ENCODE data around the gene ALMS1.
A peak's percentile ranks its signal among the peaks of the same experiment; 100 is the strongest.
"Not testable (repeated sequence)": the region's sequence is repeated elsewhere in the genome, so short reads cannot be mapped to it uniquely, and the experiment has no call there.

Gene ALMS1

DNA sequence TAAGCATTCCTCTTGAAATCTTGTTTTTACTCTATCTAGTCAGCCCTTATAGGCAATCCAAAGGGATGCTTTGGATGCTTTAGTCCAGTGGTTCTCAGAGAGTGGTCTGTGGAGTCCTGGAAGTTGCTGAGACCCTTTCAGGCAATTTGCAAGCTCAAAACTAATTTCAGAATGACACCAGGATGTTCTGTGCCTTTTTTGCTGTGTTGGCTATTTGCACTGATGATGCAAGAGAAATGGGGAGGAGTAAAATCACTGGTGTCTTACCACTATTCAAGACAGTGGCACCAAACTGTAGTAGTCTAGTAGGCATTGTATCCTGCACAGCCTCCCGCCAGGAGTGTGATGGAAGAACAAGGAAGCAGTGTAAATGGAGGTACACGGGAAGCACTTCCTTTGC lies 219.0 kb downstream of the ALMS1 start:
- H3K27ac ChIP-seq; DNase-seq (ENCODE audit: low read depth, low spot score): not testable (repeated sequence)

DNA sequence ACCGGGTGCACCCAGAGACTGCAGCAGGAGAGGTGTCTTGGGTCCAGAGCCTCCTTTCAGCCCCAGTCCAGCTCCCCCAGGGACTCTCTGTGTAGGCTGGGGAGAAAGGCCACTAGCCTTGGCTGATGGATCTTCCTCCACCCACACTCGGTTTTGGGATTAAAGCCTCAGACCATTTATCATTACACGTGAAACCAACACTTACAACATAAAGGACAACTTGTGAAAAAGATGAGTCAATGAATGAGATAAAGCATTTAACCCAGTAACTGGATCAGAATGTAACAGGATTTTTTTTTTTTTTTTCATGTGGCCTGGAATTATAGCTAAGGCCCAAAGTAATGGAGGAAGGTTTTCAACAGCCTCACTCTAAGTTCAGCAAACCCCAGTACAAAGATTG lies 224.5 kb downstream of the ALMS1 start:
- no peak for DNase-seq (ENCODE audit: low read depth, low spot score)
- H3K27ac ChIP-seq = no peak overlapping the region

DNA sequence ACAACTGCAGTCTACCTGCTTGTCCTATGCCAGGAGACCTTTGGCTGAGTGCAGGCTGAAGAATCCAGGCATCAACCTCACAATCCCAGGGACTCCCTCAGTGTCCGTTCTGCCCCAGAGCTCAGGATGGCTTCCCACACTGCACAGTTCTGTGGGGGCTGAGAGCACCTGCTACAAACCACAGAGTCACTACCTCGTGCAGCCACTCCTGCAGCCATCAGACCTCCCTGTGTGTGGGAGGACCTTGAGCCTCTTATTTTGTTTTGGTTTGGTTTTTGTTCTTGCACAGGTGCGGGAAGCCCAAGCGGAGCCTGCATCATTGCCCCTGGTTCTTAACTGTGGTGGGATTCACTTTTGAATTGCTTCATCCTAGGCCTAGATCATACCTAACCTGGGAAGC lies 225.6 kb downstream of the ALMS1 start:
- DNase-seq (ENCODE audit: low read depth, low spot score) = no peak
- no peak overlapping the region for H3K27ac ChIP-seq

DNA sequence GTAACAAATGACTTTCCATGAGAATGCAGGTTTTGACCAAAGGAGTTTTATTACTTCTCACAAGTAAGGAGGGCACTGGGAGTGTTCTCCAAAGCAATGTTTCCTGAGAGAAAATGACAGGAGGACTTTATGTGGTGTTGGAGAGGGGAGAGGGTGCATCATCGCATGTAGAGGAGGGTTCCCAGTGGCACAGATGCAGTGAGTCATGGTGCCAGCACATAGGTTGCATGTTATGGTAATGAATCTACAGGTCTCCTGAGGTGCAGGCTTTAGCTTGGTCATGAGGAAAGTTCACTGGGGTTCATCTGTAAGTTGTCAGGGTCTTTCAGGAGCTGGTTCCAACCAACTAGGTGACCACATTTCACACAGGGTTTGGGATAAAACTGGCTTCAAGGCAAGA lies 226.2 kb downstream of the ALMS1 start:
- peak; percentile 36 for DNase-seq (ENCODE audit: low read depth, low spot score)

DNA sequence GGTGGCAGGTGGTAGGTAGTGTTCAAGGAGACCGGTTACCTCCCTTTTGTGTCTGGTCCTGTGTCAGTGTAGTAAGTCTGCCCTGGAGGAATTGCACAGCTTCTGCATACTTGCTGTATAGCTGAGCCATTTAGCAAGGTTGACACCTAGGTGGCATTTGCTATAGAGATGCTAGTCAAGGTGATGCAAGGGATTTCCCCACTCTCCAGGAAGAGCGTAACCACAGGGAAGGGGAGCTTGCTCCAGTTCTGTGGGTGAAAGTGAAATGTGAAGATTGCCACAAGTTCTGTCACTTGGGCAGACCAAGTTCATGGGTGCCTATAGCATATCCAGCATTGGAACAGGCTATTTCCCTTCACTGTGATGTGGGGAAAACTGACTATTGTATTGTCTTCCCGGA lies 228.5 kb downstream of the ALMS1 start:
- no peak for DNase-seq (ENCODE audit: low read depth, low spot score)
- H3K27ac ChIP-seq = no peak overlapping the region

More for the DNA sequence above, 226.2 kb downstream of the ALMS1 start:
- H3K27ac ChIP-seq = no peak overlapping the region

DNA sequence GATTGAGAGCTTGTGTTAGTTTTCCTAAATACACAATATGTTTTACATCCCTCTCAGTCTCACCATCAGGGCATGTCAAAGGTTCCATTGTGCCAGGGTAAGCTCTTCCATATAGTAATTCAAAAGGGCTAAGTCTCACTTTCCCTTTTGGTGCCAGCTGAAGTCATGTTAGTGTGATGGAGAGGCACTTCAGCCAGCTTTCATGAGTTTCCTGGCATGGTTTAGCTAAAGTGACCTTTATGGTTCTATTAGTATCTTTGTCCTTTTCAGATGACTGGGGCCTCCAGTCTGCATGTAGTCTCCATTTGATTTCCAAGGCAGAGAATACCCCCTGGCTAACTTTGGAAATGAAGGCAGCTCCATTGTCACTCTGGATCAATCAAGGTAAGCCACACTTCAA lies 229.4 kb downstream of the ALMS1 start:
- H3K27ac ChIP-seq = no peak overlapping the region
- no peak for DNase-seq (ENCODE audit: low read depth, low spot score)

DNA sequence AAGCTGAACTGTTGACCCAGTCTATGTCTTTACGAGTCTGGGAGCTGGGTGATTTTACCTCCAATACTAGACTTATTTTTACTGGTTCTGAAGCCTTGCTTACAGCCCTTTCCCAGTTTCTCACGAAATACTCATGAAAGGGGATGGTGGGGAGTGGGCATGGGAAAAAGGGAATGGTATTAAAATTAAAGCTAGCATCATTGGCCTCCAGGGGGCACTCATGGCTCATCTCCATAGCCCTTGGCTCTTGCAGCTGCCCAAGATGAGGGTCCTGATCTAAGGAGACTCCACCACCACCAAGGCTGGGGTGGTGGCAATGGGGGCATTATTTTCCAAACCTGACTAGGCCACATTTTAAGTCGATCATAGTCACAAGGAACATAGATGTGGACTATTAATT lies 234.3 kb downstream of the ALMS1 start:
- not testable (repeated sequence) for H3K27ac ChIP-seq; DNase-seq (ENCODE audit: low read depth, low spot score)

DNA sequence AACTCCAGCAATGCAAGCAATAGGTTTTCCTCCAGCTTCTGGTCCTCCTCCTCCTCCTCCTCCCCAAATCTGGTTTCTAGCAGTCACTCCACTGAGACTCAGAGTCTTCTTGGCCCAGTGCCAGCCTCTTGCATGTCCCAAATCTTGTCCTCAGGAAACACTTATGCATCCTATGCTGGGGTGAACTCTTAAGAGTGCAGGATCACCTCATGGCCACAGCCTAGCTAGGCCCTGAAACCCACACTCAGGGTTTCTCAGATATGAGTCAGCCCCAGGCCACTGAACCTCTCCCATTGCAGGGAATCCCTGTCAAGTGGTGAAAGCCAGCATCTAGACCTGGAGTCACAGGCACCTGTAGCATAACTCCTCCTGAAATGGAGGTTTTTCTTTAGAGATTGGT lies 238.4 kb downstream of the ALMS1 start:
- H3K27ac ChIP-seq; DNase-seq (ENCODE audit: low read depth, low spot score): not testable (repeated sequence)

DNA sequence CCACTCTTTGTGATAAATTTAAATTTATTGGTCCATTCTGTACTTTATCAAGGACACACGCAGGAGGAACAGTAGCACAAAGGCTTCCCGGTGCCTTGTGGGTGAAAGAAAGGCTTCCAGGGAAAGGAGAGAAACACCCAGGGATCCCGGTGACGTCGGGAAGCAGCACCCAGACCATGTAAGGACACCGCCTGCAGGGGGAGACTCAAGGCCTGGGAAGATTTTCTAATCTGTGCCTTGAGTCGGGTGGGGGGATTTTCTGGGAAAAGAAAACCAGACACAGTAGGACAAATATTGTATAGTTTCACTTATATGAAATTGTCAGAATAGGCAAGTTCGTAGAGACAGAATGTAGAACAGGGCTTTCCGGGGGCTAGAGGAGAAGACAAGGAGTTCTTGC lies 239.0 kb downstream of the ALMS1 start:
- H3K27ac ChIP-seq; DNase-seq (ENCODE audit: low read depth, low spot score): not testable (repeated sequence)

DNA sequence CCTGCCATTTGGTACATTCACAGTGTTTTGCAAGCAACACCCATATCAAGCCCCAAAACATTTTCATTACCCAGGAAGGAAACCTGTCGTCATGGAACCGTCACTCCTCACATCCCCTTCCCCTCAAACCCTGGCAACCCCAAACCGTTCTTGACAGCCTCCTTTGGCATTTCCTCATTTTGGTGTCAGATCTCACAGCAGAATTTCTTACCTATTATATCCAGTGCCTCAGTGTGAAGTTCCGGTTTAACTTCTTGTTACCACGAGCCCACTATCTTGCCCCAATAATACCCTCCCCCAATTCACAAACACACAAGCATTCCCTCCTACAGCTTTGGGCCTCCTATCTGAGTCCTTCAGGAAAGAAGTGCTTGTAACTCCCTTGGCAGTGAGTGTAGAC lies 240.6 kb downstream of the ALMS1 start:
- not testable (repeated sequence) for DNase-seq (ENCODE audit: low read depth, low spot score); H3K27ac ChIP-seq

DNA sequence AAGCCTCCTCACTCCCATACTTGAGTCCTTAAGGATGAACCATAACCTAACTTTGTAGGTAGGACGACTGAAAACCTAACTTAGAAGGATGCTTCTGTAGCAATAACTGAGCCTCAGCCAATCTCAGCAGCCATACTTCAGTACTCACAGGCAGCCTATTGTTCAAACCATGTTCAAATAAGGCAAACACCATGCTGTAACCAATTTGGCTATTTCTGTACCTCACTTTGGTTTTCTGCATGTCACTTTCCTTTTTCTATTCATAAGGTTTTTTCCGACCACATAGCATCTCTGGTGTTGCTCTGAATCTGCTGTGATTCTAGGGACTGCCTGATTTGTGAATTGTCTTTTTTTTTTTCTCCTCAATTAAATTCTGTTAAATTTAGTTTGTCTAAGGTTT lies 242.9 kb downstream of the ALMS1 start:
- H3K27ac ChIP-seq; DNase-seq (ENCODE audit: low read depth, low spot score): not testable (repeated sequence)

DNA sequence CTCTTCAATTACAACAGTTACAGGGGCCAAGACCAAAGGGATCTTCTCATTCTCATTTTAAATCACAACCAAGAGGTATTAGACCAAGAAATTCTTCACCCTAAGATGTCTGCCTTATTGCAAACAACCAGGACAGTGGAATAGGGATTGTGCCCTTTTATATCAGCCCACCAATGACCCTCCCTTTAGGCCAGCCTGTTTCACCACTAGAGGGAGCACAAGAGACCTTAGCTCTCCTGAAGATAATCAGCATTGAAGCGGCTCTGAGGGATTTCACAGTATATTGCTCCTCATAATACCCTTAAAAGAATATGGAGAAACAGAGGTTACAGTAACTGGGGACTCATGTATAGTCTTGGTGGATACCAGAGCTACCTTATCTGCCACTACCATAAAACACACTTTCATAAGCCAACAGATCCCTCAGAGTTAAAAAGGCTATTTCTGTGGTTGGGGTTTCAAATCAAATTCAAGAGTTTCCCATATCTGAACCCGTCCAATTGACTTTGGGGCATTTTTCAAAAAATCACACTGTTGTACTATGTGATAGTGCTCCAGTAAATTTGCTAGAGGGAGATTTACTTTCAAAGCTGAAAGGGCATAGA lies 245.1 kb downstream of the ALMS1 start:
- not testable (repeated sequence) for H3K27ac ChIP-seq; DNase-seq (ENCODE audit: low read depth, low spot score)

DNA sequence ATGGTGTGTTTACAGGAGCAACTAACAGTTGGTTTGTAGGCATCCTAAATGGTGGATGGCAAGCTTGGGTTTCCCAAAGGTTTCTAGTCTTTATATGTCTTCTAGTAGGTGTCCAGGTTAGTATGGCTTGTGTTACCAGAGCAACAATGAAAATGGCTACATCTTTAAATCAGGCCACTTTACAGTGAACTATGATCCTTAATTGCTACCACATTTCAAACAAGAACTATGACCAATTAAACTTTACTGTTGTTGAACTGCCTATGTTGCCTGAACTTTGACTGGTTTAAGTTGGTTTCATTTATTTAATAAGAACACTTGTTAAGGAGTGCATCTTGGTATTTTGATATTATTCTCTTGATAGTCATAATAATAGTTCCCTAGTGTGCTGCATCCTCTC lies 251.3 kb downstream of the ALMS1 start:
- not testable (repeated sequence) for DNase-seq (ENCODE audit: low read depth, low spot score)

DNA sequence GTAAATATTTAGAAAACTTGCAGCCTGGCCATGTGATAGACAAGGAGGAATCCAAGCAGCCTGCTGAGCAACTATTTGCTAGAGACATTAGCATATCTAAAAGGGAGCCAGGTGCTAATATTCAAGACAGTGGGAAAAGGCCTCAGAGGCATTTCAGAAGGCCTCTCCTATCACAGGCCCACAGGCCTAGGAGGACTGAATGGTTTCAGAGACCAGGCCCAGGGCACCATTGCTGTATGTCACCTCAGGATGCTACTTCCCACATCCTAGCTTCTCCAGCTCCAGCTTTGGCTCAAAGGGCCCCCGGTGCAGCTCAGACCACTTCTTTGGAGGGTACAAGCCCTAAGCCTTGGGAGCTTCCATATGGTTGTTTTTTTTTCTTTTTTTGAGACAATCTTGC lies 252.8 kb downstream of the ALMS1 start:
- DNase-seq (ENCODE audit: low read depth, low spot score) = no peak
- H3K27ac ChIP-seq = no peak overlapping the region

More for the DNA sequence above, 251.3 kb downstream of the ALMS1 start:
- H3K27ac ChIP-seq = not testable (repeated sequence)

DNA sequence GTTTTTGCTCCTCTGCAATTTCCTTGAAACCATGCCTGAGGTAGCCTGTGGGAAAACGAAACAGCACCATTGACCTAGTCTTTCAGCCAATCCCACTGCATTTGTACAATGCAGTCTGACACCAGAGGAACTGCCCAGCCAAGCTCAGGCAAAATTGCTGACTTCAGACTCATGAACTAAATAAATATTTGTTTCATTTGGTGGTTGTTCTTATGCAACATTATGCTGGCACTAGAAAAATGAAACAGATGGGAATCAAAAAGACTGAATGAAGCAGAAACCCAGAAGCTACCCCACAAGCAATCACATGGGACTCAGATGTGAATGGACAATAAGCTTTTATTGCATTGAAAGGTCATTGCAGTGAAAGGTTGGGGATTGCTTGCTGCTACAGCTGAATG lies 254.9 kb downstream of the ALMS1 start:
- DNase-seq (ENCODE audit: low read depth, low spot score) = peak; percentile 16
- no peak overlapping the region for H3K27ac ChIP-seq

DNA sequence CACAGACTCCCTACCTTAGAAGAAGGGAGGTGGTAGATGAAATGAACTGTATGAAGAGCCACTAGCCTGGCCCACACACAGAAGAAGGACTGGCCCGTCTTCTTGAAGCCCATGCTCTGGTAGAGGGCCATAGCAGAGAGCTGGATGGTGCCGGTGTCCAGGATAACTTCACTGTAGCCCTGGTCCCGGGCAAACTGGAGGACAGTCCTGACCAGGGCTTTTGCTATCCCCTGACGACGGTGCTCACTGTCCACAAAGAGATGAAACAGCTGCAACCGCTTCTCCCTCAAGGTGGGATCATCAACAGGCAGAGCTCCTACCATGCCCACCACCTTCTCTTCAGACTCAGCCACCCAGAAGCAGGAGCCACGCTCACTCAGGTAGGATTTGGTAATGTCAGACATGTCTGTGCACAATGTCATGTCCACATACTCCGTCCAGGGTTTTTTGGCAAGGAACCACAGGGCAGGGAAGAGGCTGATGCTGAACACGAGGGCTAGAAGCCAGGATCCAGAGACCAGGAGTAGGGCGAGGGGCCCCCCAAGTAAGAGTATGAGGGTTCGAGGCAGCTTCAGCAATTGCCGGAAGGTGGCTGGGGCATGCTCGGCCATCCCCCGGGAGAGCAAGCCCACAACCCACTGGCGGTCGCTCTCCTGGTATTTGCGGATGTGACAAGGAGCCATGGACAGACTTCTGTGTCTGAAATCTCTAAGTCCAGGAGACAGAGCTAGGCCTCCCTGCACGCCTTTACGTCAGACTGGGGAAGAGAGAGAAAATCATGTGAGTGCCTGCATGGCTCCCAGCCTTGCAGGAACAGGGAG lies 255.5 kb downstream of the ALMS1 start:
- H3K27ac ChIP-seq = no peak overlapping the region

DNA sequence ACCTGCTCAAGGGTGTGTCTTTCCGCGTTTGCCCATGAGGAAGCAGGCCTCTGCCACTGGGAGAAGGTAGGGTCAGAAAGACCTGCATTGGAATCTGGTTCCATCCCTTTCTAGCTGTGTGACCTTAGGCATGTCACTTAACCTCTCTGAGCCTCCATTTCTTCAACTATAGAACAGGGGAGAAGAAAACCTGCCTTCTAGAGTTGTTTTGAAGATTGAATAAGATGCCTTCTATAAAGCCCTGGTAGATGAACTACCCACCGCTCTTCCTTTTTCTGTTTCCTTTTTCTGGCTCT lies 256.1 kb downstream of the ALMS1 start:
- no peak for DNase-seq (ENCODE audit: low read depth, low spot score)
- no peak overlapping the region for H3K27ac ChIP-seq

More for the DNA sequence above, 255.5 kb downstream of the ALMS1 start:
- no peak for DNase-seq (ENCODE audit: low read depth, low spot score)

DNA sequence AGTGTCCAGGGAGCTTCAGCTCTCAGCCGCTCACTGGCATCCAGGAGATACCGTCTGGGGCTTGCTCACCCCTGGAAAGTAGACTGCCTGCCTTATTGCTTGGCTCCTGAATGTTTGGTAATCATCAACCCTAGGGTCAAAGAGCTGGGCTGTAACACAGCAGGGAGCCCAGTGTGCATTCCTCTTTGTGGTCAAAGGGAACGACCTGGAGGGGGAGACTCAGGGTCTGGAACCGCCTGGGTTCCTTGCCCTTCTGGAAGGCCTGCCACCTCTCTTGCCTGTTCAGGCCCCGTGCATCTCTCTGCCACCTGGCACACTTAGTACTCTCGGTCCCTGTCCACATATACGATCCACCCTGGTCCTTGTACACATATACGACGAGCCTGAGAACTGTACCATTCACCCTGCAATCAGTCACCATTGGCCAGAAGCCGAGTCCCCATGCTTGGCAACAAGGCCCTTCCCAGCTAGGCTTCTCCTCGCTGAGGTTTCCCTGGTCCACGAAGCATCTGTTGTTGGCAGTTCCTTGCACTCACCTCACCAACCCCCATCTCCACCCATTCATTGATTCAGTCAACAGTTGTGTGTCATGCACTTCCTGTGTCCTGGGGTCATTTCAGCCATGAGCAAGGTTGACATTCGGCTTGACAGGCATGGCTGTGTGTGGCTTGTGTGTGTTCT lies 256.8 kb downstream of the ALMS1 start, which contains the start of gene NAT8:
Gene NAT8, minus strand, starts transcription at position 85 of the 681 bp plus-strand sequence. CDS start 794 bp downstream, outside the sequence.
- no peak within 1 kb of the TSS for H3K27ac ChIP-seq
- no peak for DNase-seq (ENCODE audit: low read depth, low spot score)

DNA sequence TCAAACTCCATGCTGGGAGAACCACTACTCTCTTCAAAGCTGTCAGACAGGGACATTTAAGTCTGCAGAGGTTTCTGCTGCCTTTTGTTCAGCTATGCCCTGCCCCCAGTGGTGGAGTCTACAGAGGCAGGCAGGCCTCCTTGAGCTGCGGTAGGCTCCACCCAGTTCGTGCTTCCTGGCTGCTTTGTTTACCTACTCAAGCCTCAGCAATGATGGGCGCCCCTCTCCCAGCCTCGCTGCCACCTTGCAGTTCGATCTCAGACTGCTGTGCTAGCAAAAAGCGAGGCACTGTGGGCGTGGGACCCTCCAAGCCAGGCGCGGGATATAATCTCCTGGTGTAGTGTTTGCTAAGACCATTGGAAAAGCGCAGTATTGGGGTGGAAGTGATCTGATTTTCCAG lies 262.1 kb downstream of the ALMS1 start:
- not testable (repeated sequence) for DNase-seq (ENCODE audit: low read depth, low spot score)

DNA sequence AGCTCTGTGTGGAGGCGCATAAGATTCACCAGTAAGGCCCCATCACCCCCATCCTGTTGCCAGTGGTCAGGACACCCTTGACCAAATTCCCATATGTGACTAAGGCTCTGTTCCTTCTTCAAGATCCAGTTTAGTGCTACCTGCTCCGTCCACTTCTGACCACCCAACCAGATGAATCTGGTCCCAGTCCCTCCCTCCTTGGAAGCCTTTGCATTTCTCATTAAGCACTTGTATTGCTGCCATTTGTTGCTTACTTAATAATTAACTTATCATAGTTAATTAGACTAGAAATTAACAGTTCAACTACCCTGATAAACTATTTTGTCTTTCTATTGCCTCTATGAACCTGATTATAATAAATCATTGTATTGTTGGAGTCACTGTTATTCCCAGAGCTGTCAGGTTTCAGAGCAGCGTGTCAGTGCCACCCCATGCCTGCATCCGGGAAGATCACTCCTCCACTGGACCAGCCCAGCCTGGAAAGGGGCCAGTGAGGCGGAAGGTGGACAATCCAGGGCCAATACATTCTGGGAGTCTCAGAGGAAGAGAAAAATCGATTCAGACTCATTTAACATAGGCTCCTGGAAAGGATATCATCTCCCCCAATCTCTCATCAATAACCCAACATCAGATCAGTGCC lies 266.1 kb downstream of the ALMS1 start:
- no peak for DNase-seq (ENCODE audit: low read depth, low spot score)
- H3K27ac ChIP-seq = no peak overlapping the region

More for the DNA sequence above, 262.1 kb downstream of the ALMS1 start:
- not testable (repeated sequence) for H3K27ac ChIP-seq

DNA sequence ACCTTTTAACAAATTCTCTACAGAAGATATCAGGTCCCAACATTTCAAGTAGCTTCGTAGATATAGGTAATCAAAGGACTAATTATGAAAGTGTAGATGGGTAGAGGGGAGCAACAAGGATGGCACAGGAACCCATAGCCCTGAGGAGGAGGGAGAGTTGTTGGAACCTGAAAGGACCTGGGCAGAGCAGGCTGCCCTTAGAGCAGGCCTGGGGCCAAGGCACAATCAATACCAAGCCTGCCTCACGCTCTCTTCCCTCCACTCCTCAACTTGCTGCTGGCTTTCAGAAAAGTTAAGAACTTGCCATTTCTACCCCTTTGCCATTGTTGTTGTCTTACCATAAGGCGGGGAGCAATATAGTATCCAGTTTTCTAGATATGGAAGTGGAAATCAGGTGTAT lies 266.7 kb downstream of the ALMS1 start:
- DNase-seq (ENCODE audit: low read depth, low spot score) = no peak

More for the DNA sequence above, 266.7 kb downstream of the ALMS1 start:
- no peak overlapping the region for H3K27ac ChIP-seq

All from epithelial cell of prostate (primary cell).